ENCODE measurements around the gene FGFR2. TPM values are rescaled to one million over a fixed set of nuclear protein-coding genes. Genes with fewer than 3 reads are reported as not detected.

Gene FGFR2
- total RNA-seq, 2 experiments from 2014 or later, result not detected

- Mint-ChIP-seq H3K36me3 (ENCODE audit: low read depth) (no peaks in the 10 kb centered on the region), H3K27me3 (no peaks in the 10 kb centered on the region), H3K27ac (no peak overlapping the region), H3K4me3 (no peak overlapping the region), H3K9me3 (no peaks in the 10 kb centered on the region), H3K4me1 (ENCODE audit: low read depth) (no peaks in the 10 kb centered on the region)
- DNase-seq (no peak), ATAC-seq (no peak)
- TF ChIP-seq CTCF (IDR thresholded peaks at IDR 0.05), result no peak
- ChIA-PET CTCF (no interaction called here), POLR2A (no interaction called here)
- intact Hi-C loops (cut with micrococcal nuclease), result no loop called here
These were observed 128.2 kb downstream of the FGFR2 start for GRCh38 chr10:121469797-121470606.

- TF ChIP-seq CTCF (IDR thresholded peaks at IDR 0.05), result no peak
- no peak overlapping the region for H3K4me3 Mint-ChIP-seq
- H3K27me3 Mint-ChIP-seq, result no peaks in the 10 kb centered on the region
- intact Hi-C loops (cut with micrococcal nuclease), result no loop called here
- H3K4me1 Mint-ChIP-seq (ENCODE audit: low read depth), result no peaks in the 10 kb centered on the region
- no peaks in the 10 kb centered on the region for H3K9me3 Mint-ChIP-seq
- no peak for ATAC-seq
- no peak for DNase-seq
- no peak overlapping the region for H3K27ac Mint-ChIP-seq
- no peaks in the 10 kb centered on the region for H3K36me3 Mint-ChIP-seq (ENCODE audit: low read depth)
- ChIA-PET CTCF (no interaction called here), POLR2A (no interaction called here)
These were observed 129.5 kb downstream of the FGFR2 start for GRCh38 chr10:121468726-121469125.

- no peak for TF ChIP-seq CTCF (IDR thresholded peaks at IDR 0.05)
- no peaks in the 10 kb centered on the region for H3K36me3 Mint-ChIP-seq (ENCODE audit: low read depth)
- H3K4me1 Mint-ChIP-seq (ENCODE audit: low read depth), result no peaks in the 10 kb centered on the region
- intact Hi-C loops (cut with micrococcal nuclease), result no loop called here
- no peaks in the 10 kb centered on the region for H3K9me3 Mint-ChIP-seq
- H3K27me3 Mint-ChIP-seq, result no peaks in the 10 kb centered on the region
- DNase-seq (no peak), ATAC-seq (no peak)
- H3K27ac Mint-ChIP-seq, result no peak overlapping the region
- POLR2A ChIA-PET, result no interaction called here
- CTCF ChIA-PET, result no interaction called here
- no peak overlapping the region for H3K4me3 Mint-ChIP-seq
These were observed 131.8 kb downstream of the FGFR2 start for GRCh38 chr10:121466424-121466823.

- Mint-ChIP-seq H3K9me3 (no peaks in the 10 kb centered on the region), H3K4me1 (ENCODE audit: low read depth) (no peaks in the 10 kb centered on the region), H3K36me3 (ENCODE audit: low read depth) (no peaks in the 10 kb centered on the region), H3K4me3 (no peak overlapping the region), H3K27me3 (no peaks in the 10 kb centered on the region), H3K27ac (no peak overlapping the region)
- intact Hi-C loops (cut with micrococcal nuclease), result no loop called here
- TF ChIP-seq CTCF (IDR thresholded peaks at IDR 0.05), result no peak
- ChIA-PET POLR2A (no interaction called here), CTCF (no interaction called here)
- no peak for DNase-seq
- no peak for ATAC-seq
These were observed 133.0 kb downstream of the FGFR2 start for GRCh38 chr10:121465215-121465614.

- ATAC-seq (no peak), DNase-seq (no peak)
- Mint-ChIP-seq H3K9me3 (no peaks in the 10 kb centered on the region), H3K27me3 (no peaks in the 10 kb centered on the region), H3K4me1 (ENCODE audit: low read depth) (no peaks in the 10 kb centered on the region), H3K27ac (no peak overlapping the region), H3K36me3 (ENCODE audit: low read depth) (no peaks in the 10 kb centered on the region), H3K4me3 (no peak overlapping the region)
- intact Hi-C loops (cut with micrococcal nuclease), result no loop called here
- no peak for TF ChIP-seq CTCF (IDR thresholded peaks at IDR 0.05)
- POLR2A ChIA-PET, result no interaction called here
- CTCF ChIA-PET, result no interaction called here
These were observed 133.7 kb downstream of the FGFR2 start for GRCh38 chr10:121464517-121464916.

All from activated CD8-positive, alpha-beta T cell treated with anti-CD3 and anti-CD28 coated beads for 36 hours (primary cell).